SKM-1 treated with dmso at 0.1 percent for 144 hours (cell line): ENCODE measurements around the gene FILIP1L.

Source experiments
- DNase-seq: peaks from one replicate; lab custom pipeline; 2025; ENCODE audit not compliant: unreplicated experiment; lab: John Stamatoyannopoulos, UW

Gene FILIP1L

DNA sequence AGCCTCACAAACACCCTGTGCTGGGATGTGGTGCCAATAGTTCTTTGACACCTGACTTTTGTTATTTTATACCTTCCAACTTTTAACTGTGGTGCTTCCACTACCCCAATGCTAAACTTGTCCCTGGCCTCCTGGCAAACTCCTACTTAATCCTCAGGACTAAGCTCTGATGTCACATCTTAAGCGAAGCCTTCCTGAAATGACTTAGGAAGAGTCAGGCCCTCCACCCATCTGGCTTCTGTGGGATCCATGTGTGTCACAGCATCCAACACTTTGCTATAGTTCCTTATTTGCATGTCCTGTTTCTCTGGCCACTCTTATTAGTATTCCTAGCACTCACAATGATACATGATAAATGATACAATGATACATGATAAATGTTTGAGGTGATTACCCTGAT, 133.2 kb downstream of the FILIP1L start:
- no peak for DNase-seq

DNA sequence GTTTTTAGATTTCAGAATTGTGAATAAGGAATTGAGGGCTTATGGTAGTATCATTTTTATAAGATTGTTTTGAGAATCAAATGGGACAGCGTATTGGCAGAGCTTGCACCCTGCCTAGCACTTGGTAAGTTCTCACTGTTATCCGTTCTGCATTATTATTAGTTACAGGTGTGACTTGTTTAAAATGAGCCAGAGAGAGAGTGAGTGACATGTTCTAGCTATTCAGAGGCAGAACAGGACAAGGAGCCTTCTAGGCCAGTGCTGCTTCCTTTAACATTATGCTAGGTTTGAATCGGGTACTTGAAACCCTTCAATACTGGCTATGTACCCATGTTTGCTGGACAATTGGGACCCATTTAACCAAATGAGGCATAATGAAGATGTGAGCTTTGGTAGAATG, 133.7 kb downstream of the FILIP1L start:
- no peak for DNase-seq

DNA sequence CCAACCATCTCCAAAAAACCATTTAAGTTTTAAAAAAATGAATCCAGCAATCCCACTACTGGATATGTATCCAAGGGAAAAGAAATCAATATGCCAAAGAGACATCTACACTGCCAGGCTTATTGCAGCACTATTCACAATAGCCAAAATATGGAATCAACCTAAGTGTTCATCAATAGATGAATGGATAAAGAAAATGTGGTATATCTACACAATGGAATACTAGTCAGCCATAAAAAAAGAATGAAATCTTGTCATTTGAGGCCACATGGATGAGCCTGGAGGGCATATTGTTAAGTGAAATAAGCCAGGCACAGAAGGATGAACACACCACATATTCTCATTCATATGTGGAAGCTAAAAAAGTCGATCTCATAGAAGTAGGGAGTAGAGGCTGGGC, 136.1 kb downstream of the FILIP1L start:
- DNase-seq = no peak

DNA sequence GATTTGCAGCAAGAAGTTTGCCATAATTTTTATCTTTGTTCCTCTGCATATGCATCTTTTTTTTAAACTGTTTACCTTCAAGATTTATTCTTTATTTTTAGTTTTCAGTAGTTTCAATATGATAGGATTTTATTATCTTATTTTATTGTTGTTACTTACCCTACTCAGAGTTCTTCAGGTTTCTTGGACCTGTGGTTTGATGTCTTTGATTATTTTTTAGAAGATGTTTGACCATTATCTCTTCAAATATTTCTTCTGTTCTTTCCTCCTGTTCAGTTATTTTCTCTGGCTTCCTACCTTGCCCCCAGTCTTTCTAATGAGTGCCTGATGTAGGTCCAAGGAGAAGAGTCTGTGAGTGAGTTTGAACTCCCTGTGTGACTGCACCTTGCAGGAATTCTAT, 137.7 kb downstream of the FILIP1L start:
- DNase-seq = no peak

DNA sequence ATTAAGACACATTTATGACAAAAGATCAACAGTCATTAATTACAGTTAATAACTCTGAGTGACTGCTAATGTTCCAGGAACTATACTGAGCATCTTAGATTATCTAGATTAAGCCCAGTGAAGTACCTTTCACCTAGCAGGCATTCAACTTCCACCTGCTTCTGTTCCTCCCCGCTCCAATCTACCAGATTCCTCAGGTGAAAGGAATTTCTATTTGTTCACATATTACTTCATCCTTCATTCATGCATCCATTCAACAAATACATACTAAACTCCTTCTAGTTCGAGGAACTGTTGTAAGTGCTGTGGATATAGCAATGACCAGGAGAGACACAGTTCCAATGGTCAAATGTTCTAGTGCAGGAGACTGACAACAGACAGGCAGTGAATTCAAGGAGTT, 139.3 kb downstream of the FILIP1L start:
- DNase-seq = no peak

DNA sequence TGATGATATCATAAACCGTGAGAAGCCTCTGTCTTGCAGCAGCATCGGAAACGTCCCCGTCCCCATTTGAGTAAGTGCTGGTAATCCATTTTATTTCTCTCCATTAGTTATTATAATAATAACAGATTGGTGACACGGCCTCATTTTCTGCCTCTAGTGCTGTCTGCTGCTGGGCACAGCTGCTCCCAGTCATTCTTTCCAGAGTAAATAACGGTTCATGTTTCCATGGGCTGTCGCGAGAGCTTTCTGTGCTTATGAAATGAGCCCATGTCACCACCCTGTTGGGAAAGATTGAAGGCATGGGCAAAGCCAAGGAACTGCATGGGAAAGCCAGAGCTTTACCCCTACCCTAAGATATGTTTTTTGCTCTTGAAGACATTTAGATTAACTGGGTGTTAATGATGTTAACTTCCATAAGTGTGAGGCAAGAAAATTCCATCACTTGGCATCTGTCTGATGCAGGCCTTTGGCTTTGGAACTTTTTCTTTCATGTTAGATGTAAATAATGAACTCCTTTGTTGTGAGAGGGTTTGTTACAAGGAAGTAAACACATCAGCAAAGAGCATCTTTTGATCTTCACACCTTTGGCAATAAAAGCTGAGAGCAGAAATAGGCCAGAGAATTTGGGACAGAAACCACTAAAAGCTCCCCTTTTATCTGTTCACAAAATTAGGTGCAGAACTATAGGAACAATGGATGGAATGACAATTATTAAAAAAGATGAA, 141.8 kb downstream of the FILIP1L start:
- DNase-seq = no peak

DNA sequence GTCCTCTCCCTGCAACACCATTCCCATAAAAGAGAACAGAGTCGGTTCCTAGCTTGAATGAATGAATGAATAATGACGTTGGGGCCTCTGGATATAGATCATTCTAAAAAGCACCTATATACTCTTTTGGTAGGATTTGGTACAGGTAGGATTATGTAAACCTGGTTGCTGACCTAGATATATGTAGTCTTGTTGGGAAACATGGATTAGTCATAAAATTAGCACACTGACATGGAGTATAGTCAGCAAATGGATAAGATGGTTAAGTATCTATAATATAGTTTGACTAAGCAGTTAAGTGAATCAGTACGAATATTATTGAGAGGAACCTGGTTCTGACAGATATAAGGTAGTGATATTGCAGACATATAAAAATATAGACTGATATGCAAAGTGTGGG, 142.5 kb downstream of the FILIP1L start:
- no peak for DNase-seq

DNA sequence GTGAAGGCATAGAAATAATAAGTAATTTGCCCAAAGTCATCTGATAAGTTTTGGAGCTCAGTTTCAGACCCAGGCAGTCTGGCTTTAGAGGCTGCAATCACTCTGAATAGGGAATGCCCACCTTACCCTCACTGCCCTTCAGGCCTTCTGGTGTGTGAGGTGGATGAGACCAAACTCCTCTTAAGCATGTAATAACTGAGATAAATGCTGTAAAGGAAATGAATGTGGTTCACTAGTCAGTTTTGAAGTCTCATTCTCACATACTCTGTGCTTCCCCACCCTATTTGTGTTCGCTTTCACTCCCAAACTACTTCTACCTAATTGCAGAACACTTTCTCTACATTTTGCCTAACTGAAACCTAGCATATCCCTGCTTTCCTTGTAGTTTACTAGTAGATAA, 144.1 kb downstream of the FILIP1L start:
- no peak for DNase-seq

DNA sequence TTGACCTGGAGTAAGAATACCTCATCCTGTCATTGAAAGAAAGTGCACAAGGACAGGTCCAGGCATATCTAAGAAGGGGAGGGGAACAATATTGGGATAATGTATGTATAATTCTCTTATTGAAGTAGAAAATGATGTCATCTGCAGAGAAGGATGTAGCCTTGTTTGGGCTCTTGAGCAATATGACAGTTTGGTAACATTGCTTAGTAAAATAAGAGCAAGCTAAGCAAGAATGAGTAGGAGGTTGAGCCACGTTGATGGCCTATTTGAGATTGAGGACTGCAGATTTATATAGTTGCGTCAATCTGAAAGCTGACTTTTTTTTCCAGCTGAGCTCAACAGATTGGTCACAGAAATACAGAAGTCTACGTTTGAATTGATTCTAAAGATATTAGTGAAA, 145.2 kb downstream of the FILIP1L start:
- DNase-seq = no peak

DNA sequence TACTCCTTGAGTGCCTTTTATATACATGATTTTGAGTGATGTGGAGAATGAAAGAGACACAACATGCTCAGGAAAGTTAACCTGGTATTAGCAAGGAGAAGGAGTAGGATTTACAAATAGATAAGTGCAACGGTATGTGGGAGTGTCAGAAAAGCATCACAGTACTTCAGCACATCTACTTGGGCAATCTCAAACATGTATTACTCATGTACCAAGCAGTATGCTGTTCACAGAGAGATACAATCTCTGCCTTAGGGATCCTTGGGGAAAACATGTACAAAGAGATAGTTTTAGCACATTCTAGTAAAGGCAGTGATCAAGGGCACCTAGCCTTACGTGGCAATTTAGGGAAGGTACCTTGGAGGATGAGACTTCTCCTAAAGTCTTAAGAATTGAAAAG, 146.5 kb downstream of the FILIP1L start:
- no peak for DNase-seq

DNA sequence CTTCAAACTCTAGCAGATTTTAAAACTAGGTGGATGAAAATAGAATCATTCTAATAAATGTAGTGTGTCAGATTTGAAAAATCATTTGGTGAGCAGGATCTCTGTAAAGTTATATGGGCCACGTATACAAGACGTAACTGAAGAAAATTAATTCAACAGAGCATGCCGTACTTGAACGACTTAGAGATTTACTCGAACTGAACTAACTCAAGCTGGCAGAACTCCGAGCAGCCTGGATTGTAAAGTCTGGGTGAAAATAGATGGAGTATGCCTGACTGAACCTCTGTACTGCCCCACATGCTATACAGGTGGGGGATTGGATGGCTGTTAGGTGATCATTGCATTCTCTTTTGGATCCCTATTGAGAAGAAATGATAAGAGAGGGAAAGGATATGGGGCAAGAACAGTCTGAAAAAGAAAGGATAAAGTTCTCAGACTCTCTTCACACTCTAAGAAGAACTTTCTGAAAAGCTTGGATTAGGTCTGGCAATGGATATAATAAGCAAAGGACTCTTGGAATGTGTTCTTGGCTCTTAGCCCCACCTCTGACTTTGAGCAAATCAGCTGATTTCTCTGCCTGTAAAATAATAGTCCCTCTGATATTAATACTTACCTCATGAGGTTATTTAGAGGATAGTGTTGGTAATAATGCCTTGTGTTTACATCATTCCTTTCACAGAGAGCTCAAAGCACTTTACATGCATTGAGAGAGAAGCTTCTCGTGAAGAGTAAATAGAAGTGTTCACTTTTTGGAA, 147.5 kb downstream of the FILIP1L start:
- DNase-seq = no peak

DNA sequence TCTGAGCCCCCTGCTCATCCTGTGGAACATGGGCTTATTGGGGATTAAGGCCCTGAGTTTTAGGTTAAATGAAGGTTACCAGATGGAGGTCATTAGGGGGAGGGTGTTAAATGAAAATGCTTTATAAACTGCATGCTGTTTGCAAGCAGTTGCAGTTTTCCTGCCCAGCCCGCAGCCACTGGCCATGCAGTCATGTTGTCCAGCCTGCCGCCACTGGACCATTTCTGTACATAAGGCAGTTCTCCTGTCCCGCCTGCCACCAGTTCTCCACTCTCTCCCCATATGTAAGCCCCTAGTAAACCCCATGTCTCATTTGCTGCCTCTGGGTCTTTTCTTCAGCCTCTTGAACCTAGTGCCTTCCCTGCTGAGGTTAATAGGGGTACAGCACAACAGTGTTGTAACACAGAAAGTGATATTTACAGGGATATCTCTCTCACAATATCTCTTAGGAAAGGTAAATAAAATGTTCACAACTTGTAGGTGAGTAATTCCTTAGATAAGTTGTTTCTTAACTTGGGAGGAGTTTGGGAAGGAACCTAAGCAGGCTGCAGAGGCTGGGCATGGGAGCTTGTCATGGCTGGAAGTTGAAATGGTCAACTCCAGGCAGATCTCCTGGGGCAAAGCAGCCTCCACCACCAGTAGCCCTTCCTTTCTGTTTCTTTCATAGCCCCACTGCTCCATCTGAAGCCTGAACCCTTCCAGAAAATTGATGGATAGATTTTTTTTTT, 148.5 kb downstream of the FILIP1L start:
- no peak for DNase-seq

DNA sequence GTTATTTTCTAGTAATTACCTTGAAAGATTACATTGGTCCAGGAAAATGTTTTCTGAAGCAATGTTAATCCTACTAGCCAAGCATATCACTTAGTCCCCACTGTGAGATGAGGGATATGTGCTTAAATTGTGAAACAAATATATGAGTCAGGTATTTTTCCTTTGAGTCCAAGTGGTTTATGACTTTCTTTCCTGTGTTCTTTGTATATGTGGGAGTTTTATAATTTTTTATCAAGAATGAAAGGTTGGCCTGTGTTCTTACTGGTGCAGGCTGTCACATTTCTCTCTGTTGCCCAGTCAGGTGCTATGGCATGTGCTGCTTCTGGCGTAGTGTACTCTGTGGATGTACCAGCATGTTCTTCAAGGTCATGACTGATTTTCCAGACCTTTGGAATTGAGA, 149.2 kb downstream of the FILIP1L start:
- no peak for DNase-seq

DNA sequence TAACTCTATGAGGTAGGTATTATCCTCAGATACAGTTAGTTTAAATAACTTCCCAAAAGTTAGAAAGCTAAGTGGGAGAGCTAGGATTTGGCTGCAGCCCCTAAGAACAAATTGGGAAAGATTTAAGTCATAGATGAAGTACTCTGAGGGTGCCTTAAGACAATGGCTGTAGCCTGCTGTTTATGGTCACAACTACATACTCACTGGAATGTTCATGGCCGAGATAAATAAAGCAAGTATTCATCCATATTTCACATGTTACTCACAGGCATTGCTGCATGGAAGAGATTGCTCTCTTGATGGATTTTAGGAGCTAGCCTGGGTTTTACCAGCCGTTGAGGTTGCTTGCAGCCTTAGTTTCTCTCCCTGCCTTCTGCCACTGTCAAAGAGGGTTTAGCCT, 151.6 kb downstream of the FILIP1L start:
- DNase-seq = no peak

DNA sequence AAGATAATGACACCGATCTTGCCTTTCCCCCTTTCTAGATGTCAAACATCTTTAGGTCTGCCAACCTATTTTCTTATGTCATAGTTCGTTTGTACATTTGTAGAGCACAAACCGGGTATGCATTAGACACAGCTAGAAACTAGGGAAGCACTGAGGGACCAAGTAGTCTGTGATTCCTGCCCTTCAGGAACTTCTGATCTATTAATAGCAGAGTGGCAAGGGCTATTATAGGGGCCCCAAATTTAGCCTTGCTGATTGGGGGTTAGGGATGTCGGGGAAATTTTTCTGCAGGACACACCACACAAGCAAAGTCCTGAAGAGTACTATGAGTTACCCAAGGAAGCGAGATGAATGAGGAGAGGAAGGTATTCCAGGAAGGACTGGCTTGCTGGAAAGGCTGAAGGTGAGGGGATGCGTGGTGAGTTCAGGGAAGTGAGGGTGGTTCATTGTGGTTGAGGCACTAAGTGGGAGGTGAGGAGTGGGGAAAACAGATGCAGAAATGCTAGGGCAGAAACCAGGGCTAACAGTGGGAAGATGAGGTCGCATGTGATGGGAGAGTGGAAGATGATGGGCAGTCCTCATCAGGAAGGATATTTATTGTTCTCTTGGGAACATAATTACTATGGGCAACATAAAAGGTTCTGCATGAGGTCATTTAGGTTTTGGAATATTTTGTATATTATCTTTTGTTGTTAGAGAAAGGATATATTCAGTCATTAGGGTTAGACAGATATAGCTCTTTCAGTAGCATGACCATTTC, 152.4 kb downstream of the FILIP1L start:
- no peak for DNase-seq

DNA sequence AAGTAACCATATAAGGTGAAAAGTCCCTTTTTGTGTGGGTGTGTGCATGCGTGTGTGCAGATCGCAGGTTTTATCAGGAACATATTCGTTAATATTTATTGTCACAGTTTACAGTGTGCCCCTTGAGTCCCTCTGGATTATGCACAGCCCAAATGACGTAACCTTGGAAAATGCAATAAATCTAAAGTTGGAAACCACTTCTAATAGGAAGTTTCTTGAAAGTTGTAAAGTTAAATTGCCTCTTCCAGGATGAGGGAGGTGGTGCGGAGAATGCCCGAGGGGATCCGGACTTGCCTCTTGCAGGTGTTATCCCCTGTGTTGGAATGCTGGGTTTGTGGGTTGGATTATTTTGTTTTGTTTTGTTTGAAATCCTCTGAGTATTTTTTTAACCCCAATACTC, 153.4 kb downstream of the FILIP1L start:
- DNase-seq = no peak

DNA sequence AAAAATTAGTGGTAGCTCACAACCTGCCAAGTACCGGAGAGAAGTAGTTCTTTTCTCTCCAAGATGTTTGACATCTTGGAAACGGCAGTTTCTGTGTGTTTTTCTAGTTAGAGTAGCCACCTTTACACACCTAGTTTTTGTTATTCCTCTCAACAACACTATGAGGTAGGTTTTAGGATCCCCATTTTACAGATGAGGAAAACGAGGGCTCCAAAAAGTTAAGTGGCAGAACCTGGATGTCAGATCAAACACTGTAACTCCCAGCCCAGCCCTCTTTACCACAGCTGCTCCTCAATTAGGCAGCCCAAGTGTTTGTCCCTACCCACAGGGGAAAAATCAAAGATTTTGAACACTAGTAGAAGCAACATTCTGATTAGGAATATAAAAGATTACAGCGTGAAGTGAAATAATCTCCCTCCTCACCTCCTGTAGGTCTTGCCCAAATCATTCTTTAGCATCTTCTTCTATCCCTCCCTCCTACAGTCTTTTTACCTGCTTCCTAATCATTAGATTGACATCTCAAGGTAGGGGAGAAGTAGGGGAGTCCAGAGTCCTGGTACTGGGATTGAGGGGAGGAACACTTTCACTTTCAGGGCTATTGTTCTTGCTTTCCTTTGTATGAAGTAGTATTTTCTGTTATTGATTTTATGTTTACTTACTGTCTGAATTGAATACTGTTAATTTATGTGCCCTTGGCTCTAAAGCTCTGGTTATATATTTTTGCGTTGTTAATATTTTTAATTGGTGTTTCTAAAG, 154.0 kb downstream of the FILIP1L start:
- DNase-seq = no peak

DNA sequence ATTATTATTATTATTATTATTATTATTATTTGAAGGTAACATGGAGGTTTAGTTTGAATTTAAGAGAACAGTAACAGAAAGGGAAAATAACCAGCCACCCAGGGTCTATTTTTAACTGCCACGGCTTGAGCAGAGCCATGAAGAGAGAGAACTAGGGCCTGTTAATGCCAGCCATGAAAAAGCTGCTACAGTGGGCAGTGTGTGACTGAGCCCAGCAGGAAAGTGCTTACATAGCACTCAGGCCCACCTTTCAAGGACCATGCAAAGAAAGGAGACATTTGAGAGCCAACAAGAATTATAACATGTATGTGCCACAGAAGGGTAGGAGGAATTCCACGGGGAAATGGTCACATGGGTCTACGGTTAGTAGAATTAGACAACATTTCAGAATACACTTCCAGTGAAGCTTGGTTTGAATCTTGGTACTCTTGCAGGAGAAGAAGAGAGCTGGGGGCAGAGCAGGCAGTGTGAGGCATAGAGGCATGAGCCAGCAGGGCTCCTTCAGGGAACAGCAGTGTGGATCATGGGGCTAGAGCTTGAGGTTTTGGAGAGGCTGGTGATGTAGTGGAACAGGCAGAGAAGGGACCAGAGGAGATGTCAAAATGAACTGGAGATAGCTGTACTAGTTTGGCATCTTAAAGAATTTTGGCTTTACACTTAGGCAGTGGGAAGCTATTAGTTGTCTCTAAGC, 155.9 kb downstream of the FILIP1L start:
- DNase-seq = no peak

DNA sequence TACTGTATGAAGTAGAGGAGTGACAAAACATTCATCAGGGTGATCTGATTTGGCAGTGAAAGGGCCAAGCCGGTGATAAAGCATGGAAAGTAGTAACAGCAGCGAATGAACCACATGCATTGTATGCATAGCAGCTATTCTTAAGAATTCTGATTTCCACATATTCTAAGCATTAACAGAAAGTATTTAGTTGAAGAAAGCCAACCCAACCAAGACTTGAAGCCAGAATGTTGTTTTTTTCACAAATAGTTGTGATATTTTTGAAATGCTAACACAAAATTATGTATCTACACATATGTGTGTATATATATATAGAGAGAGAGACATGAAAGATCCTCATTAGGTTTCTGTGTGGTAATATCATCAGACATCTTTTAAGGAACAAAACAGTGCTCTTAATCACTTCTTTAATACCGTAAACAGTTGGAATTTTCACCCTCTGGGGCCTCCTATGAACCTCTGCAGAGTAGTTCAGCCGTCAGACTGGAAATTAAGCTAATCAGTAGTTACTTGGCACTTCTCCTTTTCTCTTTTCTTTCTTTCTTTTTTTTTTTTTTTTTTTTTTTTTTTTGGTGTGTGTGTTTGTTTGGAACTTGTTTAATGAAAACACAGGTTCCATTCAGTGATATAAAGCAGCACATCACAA, 157.0 kb downstream of the FILIP1L start:
- DNase-seq = no peak
